DND-41 (cell line): ENCODE results near the gene PAK5.

Experiments used
- ATAC-seq: fragments of 200-7000 bp; cut with Tn5 transposase; 3 replicates; pipeline ENCODE4 v1.9.1; 2021; ENCODE audit warnings: low read depth; ENCODE audit not compliant: insufficient read depth
- DNase-seq: peaks from one replicate; pipeline ENCODE4 v3.0.0-alpha.2; 2020
- H2AFZ ChIP-seq: 2 replicates; pipeline ENCODE4 v1.6.0; 2012; ENCODE audit warnings: low read depth, low read length
- H3K27ac ChIP-seq: 2 replicates; pipeline ENCODE4 v1.5.1; 2012; ENCODE audit warnings: low read length, inconsistent platforms
- H3K27me3 ChIP-seq: fragments of 200-600 bp; sonication (generic); 2 replicates; pipeline ENCODE4 v1.6.0; 2012; ENCODE audit warnings: low read length, mild to moderate bottlenecking, inconsistent platforms; ENCODE audit not compliant: insufficient read depth, poor library complexity
- H3K36me3 ChIP-seq: 2 replicates; pipeline ENCODE4 v1.5.1; 2012; ENCODE audit warnings: low read length, inconsistent platforms; ENCODE audit not compliant: insufficient read depth
- H3K4me1 ChIP-seq: 2 replicates; pipeline ENCODE4 v1.5.1; 2012; ENCODE audit warnings: mild to moderate bottlenecking, low read length; ENCODE audit not compliant: insufficient read depth
- H3K4me2 ChIP-seq: 2 replicates; pipeline ENCODE4 v1.6.0; 2012; ENCODE audit warnings: mild to moderate bottlenecking, moderate library complexity, low read length, inconsistent platforms; ENCODE audit not compliant: insufficient read depth
- H3K4me3 ChIP-seq, 2 experiments: fragments of 200-600 bp in 1 of 2; shearing (Covaris generic) in 1 of 2; 2 replicates each; pipeline ENCODE4 v1.5.1; 2012 to 2016; ENCODE audit warnings: inconsistent platforms in 2 of 2, low read length in 2 of 2, mild to moderate bottlenecking in 2 of 2, low read depth in 1 of 2, moderate library complexity in 1 of 2
- H3K79me2 ChIP-seq: 2 replicates; pipeline ENCODE4 v1.6.0; 2012; ENCODE audit warnings: low read length, inconsistent platforms; ENCODE audit not compliant: insufficient read depth
- H3K9ac ChIP-seq: 2 replicates; pipeline ENCODE4 v1.6.0; 2012; ENCODE audit warnings: low read depth, mild to moderate bottlenecking, inconsistent platforms, low read length, moderate library complexity
- H3K9me3 ChIP-seq: 2 replicates; pipeline ENCODE4 v1.5.1; 2012; ENCODE audit warnings: low read length, moderate library complexity, mild to moderate bottlenecking, inconsistent platforms; ENCODE audit not compliant: insufficient read depth, severe bottlenecking
- H4K20me1 ChIP-seq: 2 replicates; pipeline ENCODE4 v1.6.0; 2012; ENCODE audit warnings: low read length; ENCODE audit not compliant: insufficient read depth
- EZH2 ChIP-seq: IDR thresholded peaks from 3 replicates; pipeline ENCODE4 v1.6.1; 2012; ENCODE audit warnings: borderline replicate concordance, low read depth, mild to moderate bottlenecking, moderate library complexity, low read length, inconsistent platforms; ENCODE audit not compliant: severe bottlenecking
- TF ChIP-seq, protein P1 (sequence below): IDR thresholded peaks from 2 replicates; pipeline ENCODE4 v1.5.1; 2012; ENCODE audit warnings: borderline replicate concordance, low read length, moderate library complexity, mild to moderate bottlenecking; ENCODE audit not compliant: poor library complexity, severe bottlenecking; ENCODE audit errors: extremely low read depth

Gene PAK5

DNA sequence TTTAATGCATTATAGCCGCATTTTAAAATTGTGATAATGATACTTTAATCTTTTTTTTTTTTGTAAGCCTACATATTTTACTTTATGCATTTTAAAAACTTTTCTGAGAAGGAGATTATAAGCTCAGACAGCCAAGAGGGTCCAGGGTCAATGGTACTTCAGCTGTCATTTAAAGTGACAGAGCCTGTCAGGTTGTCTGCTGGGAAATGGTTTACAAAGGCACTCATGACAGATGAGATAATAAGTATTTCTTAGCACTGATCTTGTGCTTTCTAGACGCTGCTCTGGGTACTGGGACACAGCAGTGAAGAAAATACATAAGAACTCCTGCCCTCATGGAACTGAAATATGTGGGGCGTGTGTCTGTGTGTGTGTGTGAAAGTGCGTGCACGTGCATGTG lies 304.9 kb downstream of the PAK5 start:
- H3K79me2 ChIP-seq: no peaks in the 10 kb centered on the region
- H3K27ac ChIP-seq: no peak overlapping the region
- H4K20me1 ChIP-seq: no peaks in the 10 kb centered on the region
- H3K27me3 ChIP-seq: no peaks in the 10 kb centered on the region
- H3K4me3 ChIP-seq: no peak overlapping the region
- no peak overlapping the region for H3K4me2 ChIP-seq
- no peaks in the 10 kb centered on the region for H3K4me1 ChIP-seq
- ATAC-seq: no peak
- TF ChIP-seq, protein P1, sequence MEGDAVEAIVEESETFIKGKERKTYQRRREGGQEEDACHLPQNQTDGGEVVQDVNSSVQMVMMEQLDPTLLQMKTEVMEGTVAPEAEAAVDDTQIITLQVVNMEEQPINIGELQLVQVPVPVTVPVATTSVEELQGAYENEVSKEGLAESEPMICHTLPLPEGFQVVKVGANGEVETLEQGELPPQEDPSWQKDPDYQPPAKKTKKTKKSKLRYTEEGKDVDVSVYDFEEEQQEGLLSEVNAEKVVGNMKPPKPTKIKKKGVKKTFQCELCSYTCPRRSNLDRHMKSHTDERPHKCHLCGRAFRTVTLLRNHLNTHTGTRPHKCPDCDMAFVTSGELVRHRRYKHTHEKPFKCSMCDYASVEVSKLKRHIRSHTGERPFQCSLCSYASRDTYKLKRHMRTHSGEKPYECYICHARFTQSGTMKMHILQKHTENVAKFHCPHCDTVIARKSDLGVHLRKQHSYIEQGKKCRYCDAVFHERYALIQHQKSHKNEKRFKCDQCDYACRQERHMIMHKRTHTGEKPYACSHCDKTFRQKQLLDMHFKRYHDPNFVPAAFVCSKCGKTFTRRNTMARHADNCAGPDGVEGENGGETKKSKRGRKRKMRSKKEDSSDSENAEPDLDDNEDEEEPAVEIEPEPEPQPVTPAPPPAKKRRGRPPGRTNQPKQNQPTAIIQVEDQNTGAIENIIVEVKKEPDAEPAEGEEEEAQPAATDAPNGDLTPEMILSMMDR: no peak
- TF ChIP-seq EZH2: no peak
- H3K9me3 ChIP-seq: no peaks in the 10 kb centered on the region
- no peaks in the 10 kb centered on the region for H3K36me3 ChIP-seq
- no peak for DNase-seq
- no peak overlapping the region for H2AFZ ChIP-seq
- no peak overlapping the region for H3K9ac ChIP-seq

DNA sequence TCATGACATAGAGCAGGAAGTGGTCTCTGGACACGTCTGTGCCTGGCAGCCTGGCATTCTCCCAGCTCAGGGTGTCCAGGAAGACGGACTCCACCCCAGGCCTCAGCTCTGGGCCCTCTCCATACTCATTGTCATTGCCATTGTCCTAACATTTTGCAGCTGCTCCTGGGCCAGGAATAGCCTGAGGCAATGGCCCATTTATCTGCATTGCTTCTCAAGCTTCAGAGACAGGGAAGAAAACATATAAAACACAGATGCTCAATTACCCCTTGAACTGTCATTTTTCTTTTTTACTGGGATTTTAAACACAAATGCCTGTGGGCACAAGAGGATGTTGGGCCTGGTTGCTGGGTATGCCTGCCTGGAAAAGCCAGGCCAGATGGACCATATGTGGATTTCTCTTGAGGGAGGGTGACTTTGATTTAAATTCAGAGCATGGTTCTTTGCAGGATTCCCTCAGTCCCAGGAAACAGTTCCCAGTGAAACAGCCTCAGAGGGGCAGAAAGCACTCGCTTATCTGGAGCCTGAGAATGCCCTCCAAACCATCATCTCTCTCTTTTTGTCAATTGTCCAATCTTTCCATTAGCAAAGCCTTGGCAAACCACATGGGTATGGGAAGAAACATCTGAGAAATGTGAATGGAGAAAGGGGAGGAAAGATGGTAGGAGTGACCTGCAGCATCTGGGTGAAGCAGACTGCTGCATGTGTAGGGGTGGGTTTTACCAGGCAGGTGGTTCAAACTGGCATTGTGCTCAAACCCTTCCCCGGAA lies 306.6 kb downstream of the PAK5 start:
- no peaks in the 10 kb centered on the region for H3K79me2 ChIP-seq
- H3K9me3 ChIP-seq: no peaks in the 10 kb centered on the region
- TF ChIP-seq, protein P1: no peak
- no peak for TF ChIP-seq EZH2
- no peak overlapping the region for H3K4me3 ChIP-seq
- H3K27me3 ChIP-seq: no peaks in the 10 kb centered on the region
- H3K4me2 ChIP-seq: no peak overlapping the region
- no peak overlapping the region for H2AFZ ChIP-seq
- H4K20me1 ChIP-seq: no peaks in the 10 kb centered on the region
- no peaks in the 10 kb centered on the region for H3K36me3 ChIP-seq
- no peak overlapping the region for H3K27ac ChIP-seq
- H3K4me1 ChIP-seq: no peaks in the 10 kb centered on the region
- H3K9ac ChIP-seq: no peak overlapping the region
- ATAC-seq: no peak
- DNase-seq: no peak

DNA sequence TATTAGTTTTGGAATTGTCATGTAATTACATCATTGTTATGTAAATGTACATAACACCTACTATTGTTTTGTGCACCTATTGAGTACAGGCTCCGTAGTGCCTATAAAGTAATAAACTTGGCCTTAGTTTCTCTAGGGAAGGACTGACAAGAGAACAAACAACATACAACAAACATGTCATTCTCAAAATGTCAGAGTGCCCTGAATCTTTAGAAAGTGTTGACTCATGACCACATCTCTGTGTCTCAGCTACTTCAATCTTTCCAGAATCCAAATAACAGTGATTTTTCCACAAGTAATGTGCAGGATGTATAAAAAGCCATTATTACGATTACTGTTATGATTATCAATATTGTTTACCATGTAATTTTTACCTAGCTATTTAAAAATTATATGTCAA lies 307.3 kb downstream of the PAK5 start:
- H3K4me1 ChIP-seq: no peaks in the 10 kb centered on the region
- H3K4me2 ChIP-seq: no peak overlapping the region
- no peaks in the 10 kb centered on the region for H3K27me3 ChIP-seq
- H2AFZ ChIP-seq: no peak overlapping the region
- H3K4me3 ChIP-seq: no peak overlapping the region
- H3K79me2 ChIP-seq: no peaks in the 10 kb centered on the region
- no peak for ATAC-seq
- no peak overlapping the region for H3K27ac ChIP-seq
- no peak overlapping the region for H3K9ac ChIP-seq
- no peaks in the 10 kb centered on the region for H4K20me1 ChIP-seq
- no peak for DNase-seq
- H3K9me3 ChIP-seq: no peaks in the 10 kb centered on the region
- TF ChIP-seq, protein P1: no peak
- no peaks in the 10 kb centered on the region for H3K36me3 ChIP-seq

DNA sequence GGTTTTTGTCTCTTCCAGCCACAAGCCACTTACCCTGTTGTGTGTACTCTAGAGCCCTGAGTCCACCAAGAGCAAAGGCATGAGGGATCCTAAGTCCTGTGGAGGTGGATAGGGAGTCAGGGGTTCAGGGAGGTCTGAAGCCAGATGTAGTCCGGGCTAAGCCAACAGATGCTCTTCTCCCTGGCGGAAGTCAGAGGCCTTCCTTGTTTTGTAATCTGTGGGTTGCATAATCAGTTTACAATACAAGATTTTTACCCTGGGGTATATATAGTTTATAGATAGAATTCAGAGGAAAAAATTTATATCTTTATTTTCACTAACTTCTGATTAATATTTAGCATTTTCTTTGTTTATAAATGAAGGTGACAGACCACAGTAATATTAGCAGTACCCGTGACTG lies 315.2 kb downstream of the PAK5 start:
- no peaks in the 10 kb centered on the region for H4K20me1 ChIP-seq
- TF ChIP-seq, protein P1: no peak
- no peak for TF ChIP-seq EZH2
- no peak overlapping the region for H3K4me3 ChIP-seq
- H3K9ac ChIP-seq: no peak overlapping the region
- no peak overlapping the region for H2AFZ ChIP-seq
- no peaks in the 10 kb centered on the region for H3K4me1 ChIP-seq
- no peaks in the 10 kb centered on the region for H3K36me3 ChIP-seq
- ATAC-seq (no peak), DNase-seq (no peak)
- no peaks in the 10 kb centered on the region for H3K79me2 ChIP-seq
- H3K27ac ChIP-seq: no peak overlapping the region
- H3K9me3 ChIP-seq: no peaks in the 10 kb centered on the region
- H3K4me2 ChIP-seq: no peak overlapping the region
- peaks cover 6% of the 10 kb centered on the region for H3K27me3 ChIP-seq
